Occipital lobe (tissue), 2 donors: ENCODE data around the gene EIF4G3. TPM values are rescaled to one million over a fixed set of nuclear protein-coding genes. Genes with fewer than 3 reads are reported as not detected.

Source experiments
- DNase-seq: peaks from one replicate; lab custom pipeline; 2025; lab: John Stamatoyannopoulos, UW
- total RNA-seq: library from RNA; depleted of rRNA; stranded (reverse); fragments of >200 nt; gene quantifications from one replicate; pipeline ENCODE4 v1.2.3, GENCODE V29; 2014

EIF4G3 gene
- total RNA-seq, 1 donor from 2014 or later, result 47.4 TPM

DNA sequence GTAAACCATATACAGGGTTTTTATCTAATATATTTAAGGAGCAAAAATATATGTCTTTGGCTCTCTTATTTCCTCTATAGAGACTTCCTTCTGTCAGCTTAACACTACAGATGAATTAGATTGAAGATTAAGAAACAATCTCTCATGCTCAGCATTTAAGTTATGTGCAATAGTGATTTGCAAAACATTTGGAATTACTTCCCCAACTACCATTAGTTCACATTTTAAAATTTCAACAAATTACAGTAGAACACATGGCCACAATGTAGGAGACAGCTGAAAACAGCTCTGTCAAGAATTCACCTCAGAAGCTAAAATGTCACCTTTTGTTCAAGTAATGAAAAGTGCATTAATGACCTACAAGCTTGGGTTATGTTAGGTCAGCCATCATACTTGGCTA is 177.9 kb downstream of the EIF4G3 start:
- no peak for DNase-seq

DNA sequence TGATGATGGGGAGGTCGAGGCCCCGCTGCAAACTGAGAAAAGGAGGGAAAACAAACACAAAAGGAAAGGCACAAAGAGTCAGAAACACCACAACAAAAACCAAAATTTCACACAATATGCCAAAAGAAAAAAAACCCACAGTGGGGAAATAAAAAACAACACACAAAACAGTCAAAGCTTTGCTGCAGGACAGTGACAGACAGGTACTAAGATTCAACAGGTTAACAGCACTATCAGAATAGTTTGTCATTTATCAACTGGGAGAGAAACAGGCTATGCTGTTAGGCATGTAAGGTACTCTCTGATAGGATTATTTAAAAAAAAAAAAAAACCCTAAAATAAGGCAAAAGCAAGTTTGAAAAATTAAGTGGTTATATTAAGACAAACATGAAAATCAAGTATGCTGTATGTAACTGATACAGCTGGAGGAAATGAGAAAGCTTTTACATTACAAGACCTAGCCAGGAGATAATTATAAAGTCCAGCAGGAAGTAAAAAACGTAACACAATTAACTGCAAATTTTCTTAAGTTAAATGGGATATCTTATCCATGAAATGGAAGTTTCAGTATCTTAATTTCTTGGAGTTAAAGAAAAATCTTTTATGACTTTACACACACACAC is 179.0 kb downstream of the EIF4G3 start:
- no peak for DNase-seq

DNA sequence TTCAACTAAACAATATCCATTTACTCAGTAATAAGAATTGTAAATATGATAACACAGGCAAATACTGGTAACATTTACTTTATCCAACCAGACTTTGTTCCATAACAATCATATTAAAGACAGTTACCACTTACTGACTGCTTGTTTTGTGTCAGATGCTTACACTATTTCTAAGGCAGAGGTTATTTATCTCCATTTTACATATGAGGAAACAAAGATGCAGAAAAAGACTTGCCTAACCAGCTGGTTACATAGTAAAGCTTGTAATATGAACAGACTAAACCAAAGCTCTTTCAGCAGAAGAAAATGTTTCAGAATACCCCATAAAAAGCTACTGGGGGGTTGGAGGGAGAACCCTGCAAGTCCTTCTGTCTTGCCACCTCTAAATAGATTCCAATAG is 180.1 kb downstream of the EIF4G3 start:
- DNase-seq, result no peak

DNA sequence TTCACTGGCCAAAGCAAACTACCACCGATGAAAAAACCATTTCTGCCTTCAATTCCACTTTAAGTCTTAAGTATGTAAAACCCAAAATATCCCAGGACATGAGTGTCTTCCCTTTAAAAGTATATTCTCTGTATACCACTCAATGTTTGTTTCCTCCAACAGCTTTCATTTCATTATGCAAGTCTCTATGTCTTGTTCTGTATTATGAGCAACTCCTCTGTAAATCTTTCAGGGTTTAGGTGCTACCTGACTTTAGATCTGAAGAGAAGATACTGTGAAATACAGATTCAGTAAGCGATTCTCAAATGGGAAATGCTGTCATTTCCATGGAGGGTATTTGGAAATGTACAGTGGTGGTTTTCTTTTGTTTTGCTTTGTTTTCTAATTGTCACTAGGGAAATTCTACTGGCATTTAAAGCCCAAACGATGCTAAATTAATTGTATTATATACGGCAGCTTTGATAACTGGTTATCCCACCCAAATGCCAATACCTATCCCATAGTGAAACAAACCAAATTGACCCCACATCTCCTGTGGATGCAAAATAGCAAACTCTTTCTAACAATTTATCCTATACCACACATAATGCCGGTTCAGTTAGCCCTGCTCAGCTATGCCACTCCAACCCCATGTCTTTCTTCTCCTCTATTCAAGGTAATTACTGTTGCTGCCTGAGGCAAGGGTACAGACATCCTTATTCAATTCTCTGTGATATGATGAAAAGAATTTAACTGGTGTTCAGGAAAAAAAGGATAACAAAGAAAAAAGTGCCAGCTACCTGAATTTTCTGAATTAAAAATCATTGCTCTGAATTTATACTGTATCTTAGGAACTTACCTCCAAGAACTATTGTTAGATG is 182.8 kb downstream of the EIF4G3 start:
- no peak for DNase-seq

DNA sequence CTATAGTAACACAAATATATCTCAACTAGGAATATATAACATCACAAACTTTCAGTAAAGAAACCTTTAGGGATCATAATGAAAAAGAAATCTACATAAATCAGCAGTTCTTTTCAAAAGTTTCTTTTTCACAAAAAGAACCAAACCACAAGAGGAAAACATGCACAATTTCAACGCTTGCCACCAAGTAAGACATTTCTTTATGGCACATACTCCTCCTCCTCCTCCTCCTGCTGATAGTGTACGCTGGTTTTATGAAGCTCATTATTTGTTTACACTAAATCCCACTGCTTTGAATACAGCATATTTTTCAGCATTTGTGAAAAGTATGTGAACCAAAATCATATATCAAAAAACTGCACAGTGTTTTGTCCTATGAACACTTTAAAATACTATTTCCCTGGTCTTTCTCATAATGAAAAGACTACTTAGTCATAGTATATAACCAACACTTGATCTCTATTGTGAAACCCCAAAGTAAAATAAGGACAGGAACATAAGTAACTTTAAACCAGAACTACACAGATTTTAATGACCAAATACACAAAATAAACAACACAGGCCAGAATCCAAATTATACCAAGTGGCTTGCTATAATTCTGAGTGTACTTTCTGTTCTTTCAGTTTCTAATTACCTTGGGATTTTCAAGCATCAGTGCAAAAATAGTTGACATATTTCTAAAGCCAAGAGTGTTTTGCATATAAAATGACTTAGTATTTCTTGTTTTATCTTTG is 184.2 kb downstream of the EIF4G3 start:
- no peak for DNase-seq

DNA sequence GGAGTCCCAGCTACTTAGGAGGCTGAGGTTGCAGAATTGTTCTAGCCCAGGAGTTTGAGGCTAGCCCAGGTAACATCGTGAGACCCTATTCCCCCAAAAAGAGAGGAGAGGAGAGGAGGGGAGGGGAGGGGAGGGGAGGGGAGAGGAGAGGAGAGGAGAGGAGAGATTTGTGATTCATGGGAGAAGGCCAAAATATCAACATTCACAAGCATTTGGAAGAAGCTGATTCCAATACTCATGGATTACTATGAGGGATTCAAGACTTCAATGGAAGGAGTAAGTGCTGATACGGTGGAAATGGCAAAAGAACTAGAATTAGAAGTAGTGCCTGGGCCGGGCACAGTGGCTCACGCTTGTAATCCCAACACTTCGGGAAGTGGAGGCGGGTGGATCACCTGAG is 187.8 kb downstream of the EIF4G3 start:
- no peak for DNase-seq

DNA sequence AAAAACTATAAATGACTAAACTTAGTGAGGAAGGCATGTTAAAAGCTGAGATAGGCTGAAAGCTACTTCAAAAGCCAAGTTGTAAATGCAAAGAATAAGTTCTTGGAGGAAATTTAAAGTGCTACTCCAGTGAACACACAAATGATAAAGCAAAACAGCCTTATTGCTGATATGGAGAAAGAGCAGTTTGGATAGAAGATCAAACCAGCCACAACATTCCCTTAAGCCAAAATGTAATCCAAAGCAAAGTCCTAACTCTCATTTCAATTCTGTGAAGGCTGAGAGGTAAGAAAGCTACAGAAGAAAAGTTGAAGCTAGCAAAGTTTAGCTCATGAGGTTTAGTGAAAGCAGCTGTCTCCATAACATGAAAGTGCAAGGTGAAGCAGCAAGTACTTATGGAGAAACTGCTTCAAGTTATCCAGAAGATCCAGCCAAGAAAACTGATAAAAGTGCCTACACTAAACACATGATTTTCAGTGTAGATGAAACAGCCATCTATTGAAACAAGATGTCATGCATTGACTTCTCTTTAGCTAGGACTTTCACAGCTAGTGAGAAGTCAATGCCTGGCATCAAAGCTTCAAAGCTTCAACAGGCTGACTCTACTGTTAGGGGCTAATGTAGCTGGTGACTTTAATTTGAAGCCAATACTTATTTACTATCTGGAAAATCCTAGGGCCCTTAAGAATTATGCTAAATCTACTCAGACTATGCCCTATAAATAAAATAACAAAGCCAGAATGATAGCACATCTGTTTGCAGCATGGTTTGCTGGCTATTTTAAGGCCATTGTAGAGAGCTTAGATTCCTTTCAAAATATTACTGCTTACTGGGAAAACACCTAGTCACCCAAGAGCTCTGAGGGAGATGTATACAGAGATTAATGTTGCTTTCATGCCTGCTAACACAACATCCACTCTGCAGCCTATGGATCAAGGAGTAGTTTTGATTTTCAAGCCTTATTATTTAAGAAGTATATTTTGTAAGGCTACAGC is 188.6 kb downstream of the EIF4G3 start:
- no peak for DNase-seq

DNA sequence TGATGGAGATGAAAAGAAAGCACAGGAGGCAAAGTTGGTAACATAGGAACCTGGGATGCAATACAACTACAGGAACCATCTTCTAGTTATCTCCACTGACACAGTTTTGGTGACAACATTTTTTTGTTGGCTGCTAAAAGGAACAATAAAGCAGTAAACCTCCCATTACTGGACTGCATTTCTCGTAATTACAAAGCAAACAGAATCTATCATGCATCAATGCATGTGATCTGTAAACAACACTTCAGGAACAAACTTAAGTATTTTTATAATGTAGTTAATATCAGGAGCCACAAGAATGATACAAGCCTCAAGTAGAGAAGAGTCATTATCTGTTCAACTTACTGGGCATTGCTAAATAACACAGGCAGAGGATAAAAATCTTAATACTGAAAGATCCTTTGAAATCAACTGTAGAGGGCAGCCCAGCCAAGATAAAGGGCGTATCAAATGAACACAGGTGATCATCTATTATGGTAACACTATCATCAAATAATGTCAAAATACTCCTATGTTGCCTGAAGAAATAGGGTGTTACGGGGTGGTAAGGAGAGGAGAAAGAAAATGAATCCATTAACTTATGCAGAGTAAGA is 193.3 kb downstream of the EIF4G3 start:
- no peak for DNase-seq

DNA sequence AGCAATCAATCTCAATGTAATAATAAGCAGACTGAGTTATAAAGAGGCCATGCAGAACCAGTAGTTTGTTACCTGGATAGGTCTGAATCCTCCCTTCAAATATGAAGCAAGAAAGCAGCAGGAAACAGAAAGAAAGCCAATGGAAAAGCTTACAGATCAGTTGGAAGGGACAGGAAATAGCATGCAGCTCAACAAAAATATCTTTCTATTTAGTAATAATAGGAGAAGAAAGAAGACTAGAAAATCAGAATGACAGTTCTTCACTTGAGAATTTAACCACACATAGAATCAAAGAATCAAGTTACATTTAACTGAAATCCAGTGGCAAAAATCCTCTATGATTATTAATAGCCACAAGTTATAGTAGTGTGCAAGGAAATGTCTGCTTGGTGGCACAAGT is 194.4 kb downstream of the EIF4G3 start:
- no peak for DNase-seq

DNA sequence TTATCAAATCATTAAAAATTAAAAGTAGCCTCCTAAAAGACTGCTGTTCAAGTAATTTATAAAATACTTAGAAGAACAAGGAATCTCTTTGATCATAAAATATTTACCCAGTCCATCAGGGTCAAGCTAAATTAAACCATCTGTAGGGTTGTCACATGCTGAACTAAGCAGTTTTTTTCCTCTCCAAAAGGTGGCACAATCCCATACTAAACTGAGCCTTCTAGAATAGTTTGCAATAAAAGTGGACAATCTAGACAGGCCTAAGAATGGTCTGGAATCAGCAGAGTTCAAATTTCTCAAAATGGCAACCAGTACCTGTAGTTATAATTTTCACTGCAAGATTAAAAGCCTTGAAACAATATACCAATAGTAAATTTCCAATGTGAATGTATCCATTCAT is 194.8 kb downstream of the EIF4G3 start:
- no peak for DNase-seq

DNA sequence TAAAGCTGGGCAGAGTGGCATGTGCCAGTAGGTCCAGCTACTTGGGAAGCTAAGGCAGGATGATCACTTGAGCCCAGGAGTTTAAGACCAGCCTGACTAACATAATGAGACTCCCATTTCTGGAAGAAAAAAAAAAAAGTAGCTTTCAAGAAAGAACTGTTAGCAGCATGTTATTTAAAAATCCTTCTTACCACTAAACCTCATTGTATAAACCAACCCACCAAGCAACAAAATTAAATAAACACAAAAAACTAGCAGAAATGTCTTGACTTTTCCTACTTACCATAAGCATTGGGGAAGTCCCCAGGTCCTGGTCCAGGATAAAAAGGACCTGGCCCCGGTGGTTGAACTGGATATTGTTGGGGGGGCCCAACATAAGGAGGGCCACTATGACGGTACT is 196.6 kb downstream of the EIF4G3 start:
- no peak for DNase-seq

DNA sequence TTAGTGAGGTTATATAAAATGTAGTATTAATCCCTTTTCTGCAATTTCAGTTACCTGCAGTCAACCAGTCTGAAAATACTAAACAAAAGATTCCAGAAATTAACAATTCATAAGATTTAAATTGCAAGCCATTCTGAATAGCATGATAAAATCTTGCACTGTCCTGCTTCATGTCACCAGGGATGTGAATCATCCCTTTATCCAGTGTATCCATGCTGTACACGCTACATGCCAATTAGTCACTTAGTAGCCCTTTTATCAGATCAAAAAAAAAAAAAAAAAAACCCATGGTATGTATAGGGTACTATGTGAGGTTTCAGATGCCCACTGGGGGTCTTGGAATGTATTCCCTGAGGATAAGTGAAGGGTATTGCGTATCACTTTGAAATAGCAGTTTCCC is 198.3 kb downstream of the EIF4G3 start:
- no peak for DNase-seq

DNA sequence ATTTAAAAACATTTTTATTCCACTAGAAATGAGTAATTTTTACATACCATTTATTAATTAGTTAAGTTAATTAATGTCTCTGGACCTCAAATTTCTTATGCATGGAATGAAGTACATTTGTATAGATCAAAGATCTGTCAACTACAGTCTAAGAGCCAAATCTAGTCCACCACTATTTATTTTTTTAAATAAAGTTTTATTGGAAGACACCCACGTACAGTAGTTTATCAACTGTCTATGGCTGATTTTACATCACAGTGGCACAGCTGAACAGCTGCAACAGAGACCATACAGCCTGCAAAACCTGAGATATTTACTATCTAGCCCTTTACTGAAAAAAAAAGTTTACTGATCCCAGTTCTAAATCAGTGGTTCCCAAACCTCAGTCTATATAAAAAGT is 201.0 kb downstream of the EIF4G3 start:
- no peak for DNase-seq

DNA sequence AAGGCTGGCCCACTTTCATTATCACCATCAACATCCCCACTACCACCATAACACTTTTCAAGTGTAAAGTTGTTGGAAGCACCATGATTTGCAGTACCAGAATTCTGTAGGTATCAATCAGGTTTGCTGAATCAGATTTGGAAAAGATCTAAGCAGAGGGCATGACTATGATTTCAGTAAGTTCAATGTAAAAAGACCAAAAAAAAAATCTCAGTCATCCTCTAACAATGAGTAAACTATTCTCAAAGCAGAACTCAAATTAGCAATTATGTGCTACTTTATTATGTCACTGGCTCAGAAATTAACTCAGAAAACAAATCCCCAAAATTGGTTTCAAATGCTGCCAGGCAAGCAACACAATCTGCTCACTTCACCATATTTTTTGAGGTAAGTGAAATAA is 201.7 kb downstream of the EIF4G3 start:
- no peak for DNase-seq

DNA sequence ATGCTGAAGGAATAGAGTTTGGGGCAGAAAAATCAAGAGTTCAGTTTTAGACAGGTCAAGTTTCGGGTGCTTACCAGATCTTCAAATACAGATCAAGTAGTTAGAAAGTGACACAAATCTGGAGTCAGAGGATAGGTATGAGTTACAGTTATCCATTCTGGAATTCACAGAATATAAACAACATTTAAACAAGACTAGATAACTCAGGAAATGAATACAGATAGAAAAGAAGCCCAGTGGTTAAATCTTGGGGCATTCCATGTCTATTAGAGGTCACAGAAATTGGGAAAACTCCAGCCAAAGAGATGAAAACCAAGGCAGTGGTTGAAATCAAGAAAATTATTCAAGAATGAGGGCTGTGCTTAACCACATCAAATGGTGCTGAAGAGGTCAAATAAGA is 202.6 kb downstream of the EIF4G3 start:
- no peak for DNase-seq

DNA sequence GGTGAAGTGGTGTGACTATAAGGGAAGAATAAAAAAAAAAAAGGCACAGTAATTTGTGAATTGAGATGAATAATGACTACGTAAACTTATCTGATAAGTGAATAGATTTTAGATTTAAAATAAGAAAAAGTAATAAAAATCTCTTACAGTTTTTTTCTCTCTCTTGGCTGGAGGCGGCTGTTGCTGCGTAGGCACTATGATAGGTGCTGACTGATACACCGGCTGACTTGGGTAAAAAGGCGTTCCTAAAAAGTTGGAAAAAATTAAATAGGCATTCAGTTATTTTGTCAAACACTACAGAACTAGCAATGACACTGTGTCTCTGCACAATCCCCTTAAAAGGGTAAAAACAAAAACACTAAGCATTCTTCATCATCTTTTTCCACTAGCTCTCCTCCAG is 203.8 kb downstream of the EIF4G3 start:
- no peak for DNase-seq

DNA sequence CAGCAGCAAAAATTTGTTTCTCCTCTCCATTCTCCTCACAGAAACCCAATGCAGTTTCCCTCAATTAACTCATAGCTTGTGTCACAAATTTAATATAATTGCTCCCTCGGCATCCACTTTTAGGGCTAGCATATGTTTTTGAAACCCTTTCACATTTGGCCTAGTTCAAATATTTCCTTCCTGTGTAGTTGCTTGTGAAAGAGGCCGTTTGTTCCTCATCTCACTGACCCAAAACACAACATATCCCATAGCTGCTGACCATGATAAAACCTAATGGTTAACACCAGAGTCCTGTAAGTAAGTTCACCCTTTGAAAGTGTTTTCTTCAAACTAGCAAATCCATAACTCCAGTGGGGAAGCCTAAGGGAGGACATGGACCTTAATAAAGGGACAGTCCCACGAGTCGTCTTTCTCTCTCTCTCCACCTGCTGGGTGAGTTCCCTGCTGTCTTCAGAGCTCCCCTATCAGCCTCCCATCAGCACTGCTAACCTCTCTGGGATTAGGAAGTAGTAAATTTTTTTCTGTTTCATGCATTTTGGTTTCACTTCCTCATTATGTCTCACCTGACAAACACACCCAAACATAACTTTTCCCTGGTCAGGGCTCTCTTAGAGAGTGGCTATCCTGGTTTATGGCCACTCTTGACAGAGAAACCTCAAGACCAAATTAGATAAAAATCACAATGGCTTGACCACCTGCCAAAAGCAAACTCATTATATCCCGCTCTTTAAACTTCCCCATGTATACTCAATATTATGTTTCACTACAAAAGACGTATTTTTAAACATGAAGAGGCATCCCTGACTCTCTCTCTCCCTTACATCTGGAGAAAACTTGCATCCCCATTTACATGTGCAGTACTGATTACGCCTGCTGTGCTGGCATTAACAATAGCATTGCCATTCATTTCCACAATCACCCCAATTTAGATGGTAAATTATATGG is 211.9 kb downstream of the EIF4G3 start:
- no peak for DNase-seq

DNA sequence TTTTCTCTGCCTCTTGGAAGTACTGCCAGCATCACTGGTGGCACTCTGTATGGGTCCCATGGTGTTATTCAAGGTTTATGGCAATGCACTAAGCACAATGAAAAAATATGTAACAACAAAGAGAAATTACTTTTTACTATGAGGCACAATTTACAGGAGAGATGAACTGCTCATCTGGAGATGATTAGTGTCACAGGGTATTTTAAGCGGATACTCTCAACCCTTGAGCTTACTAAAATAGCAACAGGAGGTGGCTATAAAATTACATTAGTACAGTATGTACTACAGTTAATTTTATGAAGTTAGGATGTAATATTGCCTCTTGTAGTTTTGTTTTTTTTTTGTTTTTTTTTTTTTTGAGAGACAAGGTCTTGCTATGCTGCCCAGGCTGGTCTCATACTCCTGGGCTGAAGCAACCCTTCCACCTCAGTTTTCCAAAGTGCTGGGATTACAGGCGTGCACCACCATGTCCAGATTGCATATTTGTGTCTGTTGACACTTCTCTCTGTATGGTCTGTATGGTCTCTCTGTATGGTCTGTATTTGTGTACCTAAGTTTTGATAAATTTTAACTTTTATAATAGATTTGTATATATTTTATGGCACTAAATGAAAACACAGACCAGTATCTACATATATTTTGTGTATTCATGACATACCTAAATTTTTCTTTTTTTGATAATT is 214.0 kb downstream of the EIF4G3 start:
- no peak for DNase-seq

DNA sequence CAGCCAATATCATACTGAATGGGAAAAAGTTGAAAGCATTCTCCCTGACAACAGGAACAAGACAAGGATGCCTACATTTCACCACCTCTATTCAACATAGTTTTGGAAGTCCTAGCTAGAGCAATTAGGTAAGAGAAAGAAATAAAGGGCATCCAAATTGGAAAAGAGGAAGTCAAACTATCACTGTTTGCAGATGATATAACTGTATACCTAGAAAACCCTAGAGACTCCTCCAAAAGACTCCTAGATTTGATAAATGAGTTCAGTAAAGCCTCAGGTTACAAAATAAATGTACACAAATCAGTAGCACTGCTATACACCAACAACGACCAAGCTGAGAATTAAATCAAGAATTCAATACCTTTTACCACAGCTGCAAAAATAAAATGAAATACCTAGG is 218.3 kb downstream of the EIF4G3 start:
- DNase-seq, result no peak
